Hepatocyte (in vitro differentiated cells): ENCODE measurements around the gene SPR.

Experiments used
- CTCF ChIP-seq: fragments of 200-600 bp; sonication (generic); IDR thresholded peaks from 2 replicates; pipeline ENCODE4 v1.5.1; 2016; ENCODE audit warnings: antibody characterized with exemption, mild to moderate bottlenecking; ENCODE audit not compliant: poor library complexity
- EZH2phosphoT487 ChIP-seq: fragments of 200-600 bp; sonication (generic); IDR thresholded peaks from one replicate; pipeline ENCODE4 v1.6.1; 2018; ENCODE audit warnings: antibody characterized with exemption, mild to moderate bottlenecking, low read depth, moderate library complexity; ENCODE audit not compliant: unreplicated experiment, severe bottlenecking

GRCh38 chr2:72917877-72918553, 30.8 kb downstream of the SPR start:
- TF ChIP-seq CTCF (no peak), EZH2phosphoT487 (peak; percentile 58)
